AG04449 (cell line): ENCODE measurements around the gene MAPRE2.

Source experiments
- CTCF ChIA-PET: fragments of 350-600 bp; formaldehyde crosslinking; extraction: SDS; loops from one replicate; lab custom pipeline; 2021; ENCODE audit warnings: antibody characterized with exemption; lab: Yijun Ruan, JAX
- POLR2A ChIA-PET: fragments of 400-600, 350-600 bp; formaldehyde crosslinking; extraction: SDS; loops from one replicate; lab custom pipeline; 2020; ENCODE audit warnings: antibody characterized with exemption, inconsistent platforms; lab: Yijun Ruan, JAX
- DNase-seq: peaks from one replicate; pipeline ENCODE4 v3.0.0-alpha.2; 2010; ENCODE audit warnings: low read depth, low spot score
- H3K4me3 ChIP-seq: 2 replicates; pipeline ENCODE4 v1.5.1; 2011; ENCODE audit warnings: low read depth, mild to moderate bottlenecking, control low read depth, low read length
- TF ChIP-seq, protein P1 (sequence below): IDR thresholded peaks from one replicate; pipeline ENCODE4 v1.5.1; 2011; ENCODE audit warnings: mild to moderate bottlenecking, moderate library complexity, low read length, control low read depth, inconsistent platforms; ENCODE audit not compliant: insufficient read depth; ENCODE audit errors: missing control alignments

The MAPRE2 gene

DNA sequence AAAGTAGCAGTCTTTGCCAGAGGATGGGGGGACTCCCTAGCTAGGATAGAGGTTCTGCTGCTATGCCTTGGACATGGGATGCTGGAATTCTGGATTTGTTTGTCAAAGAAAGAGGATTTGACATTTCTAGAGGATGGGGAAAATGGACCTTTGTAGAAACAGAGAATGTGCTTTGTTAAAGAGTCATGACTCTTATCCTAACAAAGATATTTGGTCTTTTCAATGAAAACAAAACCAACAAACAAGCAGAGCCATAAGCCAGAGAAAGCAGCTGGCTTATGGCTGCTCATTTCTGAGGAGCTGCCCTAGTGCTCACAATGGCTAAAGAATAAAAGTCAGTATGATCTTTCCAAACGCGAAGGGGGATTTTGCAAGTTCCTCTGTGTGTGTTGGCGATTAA is 40.8 kb upstream of the MAPRE2 start:
- ChIA-PET CTCF (interaction anchor here (1.0 to 5.9 kb wide), 4 partner anchors 9 to 144 kb away, joined by 3 to 51 read pairs (median 4); no protein-coding TSS in a partner anchor), POLR2A (no interaction called here)
- TF ChIP-seq, protein P1, sequence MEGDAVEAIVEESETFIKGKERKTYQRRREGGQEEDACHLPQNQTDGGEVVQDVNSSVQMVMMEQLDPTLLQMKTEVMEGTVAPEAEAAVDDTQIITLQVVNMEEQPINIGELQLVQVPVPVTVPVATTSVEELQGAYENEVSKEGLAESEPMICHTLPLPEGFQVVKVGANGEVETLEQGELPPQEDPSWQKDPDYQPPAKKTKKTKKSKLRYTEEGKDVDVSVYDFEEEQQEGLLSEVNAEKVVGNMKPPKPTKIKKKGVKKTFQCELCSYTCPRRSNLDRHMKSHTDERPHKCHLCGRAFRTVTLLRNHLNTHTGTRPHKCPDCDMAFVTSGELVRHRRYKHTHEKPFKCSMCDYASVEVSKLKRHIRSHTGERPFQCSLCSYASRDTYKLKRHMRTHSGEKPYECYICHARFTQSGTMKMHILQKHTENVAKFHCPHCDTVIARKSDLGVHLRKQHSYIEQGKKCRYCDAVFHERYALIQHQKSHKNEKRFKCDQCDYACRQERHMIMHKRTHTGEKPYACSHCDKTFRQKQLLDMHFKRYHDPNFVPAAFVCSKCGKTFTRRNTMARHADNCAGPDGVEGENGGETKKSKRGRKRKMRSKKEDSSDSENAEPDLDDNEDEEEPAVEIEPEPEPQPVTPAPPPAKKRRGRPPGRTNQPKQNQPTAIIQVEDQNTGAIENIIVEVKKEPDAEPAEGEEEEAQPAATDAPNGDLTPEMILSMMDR, result no peak
- no peak for DNase-seq
- H3K4me3 ChIP-seq, result no peak overlapping the region

DNA sequence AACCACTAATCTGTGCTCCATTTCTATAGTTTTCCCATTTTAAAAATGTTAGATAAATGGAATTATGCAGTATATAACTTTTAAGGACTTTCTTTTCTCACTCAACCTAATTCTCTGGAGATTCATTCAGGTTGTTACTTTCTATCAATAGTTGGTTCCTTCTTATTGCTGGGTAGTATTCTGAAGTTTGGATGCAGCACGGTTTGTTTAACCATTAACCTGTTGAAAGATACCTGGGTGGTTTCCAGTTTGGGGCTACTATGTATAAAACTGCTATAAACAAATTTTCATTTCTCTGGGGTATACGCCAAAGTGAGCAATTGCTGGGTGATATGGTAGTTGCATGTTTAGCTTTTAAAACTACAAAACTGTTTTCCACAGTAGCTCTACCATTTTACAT is 39.1 kb upstream of the MAPRE2 start:
- DNase-seq, result no peak
- TF ChIP-seq, protein P1, result no peak
- ChIA-PET CTCF (interaction anchor here (1.5 to 5.9 kb wide), 2 partner anchors 137 to 143 kb away, joined by 4 to 51 read pairs; no protein-coding TSS in a partner anchor), POLR2A (no interaction called here)
- H3K4me3 ChIP-seq, result no peak overlapping the region

DNA sequence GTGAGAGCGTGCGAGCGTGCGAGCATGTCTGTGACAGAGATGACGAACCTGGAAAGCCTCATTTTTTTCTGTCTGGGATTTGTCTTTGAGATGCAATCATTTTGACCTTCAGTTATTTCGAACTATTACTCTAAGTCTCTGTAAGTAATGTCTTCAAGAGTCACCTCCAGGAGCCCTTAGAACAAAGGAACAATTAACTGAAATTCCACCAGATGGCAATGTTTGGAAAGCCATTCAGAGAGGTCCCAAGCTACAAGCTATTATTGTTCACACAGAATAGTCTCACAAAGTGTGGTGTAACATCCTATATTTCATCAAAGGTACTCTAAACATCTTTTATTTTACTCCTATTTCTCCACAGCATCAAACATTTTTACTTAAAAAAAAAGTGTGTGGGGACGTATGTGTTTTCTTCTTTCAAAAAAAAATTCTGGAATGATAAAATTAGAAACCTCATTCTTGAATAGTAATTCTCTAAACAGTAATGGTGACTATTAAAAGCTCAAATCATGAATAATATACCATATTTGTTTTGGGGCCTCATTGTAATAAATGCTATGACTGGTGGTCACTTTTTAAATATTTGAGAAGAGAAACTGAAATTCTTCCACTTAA is 35.1 kb upstream of the MAPRE2 start:
- CTCF ChIA-PET, result interaction anchor here (0.7 to 7.0 kb wide), 30 partner anchors 9 to 944 kb away, joined by 3 to 213 read pairs (median 4); partner anchors contain the start of gene ZNF397
- H3K4me3 ChIP-seq, result no peak overlapping the region
- POLR2A ChIA-PET, result no interaction called here
- DNase-seq, result no peak
- TF ChIP-seq, protein P1, result peak; percentile 31

DNA sequence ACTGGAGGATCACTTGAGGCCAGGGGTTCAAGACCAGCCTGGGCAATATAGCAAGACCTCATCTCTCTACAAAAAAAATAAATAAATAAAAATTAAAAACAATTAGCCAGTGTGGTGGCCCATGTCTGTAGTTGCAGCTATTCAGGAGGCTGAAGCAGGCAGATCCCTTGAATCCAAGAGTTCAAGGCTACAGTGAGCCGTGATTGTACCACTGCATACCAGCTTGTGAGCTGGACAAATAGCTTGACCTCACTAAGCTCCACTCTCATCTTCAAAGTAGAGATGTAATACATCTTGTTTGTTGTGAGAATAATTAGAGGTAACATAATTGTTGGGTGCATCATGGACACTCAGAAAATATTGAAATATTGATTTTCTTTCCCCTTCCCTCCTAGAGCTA is 31.1 kb upstream of the MAPRE2 start:
- TF ChIP-seq, protein P1, result no peak
- no peak overlapping the region for H3K4me3 ChIP-seq
- POLR2A ChIA-PET, result no interaction called here
- CTCF ChIA-PET, result interaction anchor here (1.2 to 7.0 kb wide), 7 partner anchors 14 to 221 kb away, joined by 3 to 213 read pairs (median 5); no protein-coding TSS in a partner anchor
- no peak for DNase-seq

DNA sequence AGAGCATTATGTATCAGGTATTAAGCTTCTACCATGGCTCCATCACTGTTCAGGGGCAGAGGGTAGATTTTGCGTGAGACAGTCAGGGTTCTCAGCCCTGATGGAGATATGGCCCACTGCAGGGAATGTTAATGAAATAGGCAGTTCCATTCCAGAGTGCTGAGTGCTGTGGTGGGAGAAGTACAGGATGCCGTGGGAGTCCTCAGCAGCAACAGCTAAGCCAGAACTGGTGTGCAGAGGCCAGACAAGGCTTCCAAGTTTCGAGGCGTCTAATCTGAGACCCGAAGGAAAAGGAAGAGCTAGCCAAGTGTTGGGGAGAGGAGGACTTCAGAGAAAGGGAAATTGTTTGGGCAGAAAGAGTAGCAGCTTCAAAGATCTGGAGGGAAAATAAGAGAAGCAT is 30.2 kb upstream of the MAPRE2 start:
- no peak overlapping the region for H3K4me3 ChIP-seq
- TF ChIP-seq, protein P1, result no peak
- ChIA-PET POLR2A (no interaction called here), CTCF (interaction anchor here (0.7 to 7.0 kb wide), 5 partner anchors 14 to 220 kb away, joined by 3 to 213 read pairs (median 5); no protein-coding TSS in a partner anchor)
- DNase-seq, result no peak

DNA sequence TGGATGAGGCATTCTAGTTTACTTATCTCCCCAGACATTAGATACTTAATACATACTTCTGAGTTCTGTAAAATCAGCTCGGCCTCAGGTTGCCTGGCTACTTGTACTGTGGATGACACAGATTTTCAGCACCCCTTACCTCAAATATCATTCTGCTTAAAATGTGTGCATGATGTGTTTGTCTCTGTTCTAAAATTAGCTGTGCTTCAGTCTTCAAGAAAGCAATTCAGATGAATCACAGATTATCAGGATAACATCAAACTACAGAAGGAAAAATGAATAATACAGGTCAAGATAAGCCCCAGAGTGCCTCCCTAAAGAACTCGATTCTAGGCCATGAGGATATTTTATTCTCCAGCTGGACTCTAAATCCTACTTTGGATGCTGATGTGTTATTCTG is 21.3 kb upstream of the MAPRE2 start:
- ChIA-PET POLR2A (interaction anchor here (0.7 kb wide), 1 partner anchor 10 kb away, joined by 3 read pairs; no protein-coding TSS in a partner anchor), CTCF (interaction anchor here (1.0 to 3.4 kb wide), 2 partner anchors 11 to 126 kb away, joined by 4 to 10 read pairs; no protein-coding TSS in a partner anchor)
- DNase-seq, result no peak
- H3K4me3 ChIP-seq, result no peak overlapping the region
- TF ChIP-seq, protein P1, result no peak
